KG1 (cell line): ENCODE data around the gene POLR2E.
"Not testable (repeated sequence)": the region's sequence is repeated elsewhere in the genome, so short reads cannot be mapped to it uniquely, and the experiment has no call there.

Experiments
- DNase-seq: peaks from one replicate; lab custom pipeline; 2025; lab: John Stamatoyannopoulos, UW

POLR2E gene

DNA sequence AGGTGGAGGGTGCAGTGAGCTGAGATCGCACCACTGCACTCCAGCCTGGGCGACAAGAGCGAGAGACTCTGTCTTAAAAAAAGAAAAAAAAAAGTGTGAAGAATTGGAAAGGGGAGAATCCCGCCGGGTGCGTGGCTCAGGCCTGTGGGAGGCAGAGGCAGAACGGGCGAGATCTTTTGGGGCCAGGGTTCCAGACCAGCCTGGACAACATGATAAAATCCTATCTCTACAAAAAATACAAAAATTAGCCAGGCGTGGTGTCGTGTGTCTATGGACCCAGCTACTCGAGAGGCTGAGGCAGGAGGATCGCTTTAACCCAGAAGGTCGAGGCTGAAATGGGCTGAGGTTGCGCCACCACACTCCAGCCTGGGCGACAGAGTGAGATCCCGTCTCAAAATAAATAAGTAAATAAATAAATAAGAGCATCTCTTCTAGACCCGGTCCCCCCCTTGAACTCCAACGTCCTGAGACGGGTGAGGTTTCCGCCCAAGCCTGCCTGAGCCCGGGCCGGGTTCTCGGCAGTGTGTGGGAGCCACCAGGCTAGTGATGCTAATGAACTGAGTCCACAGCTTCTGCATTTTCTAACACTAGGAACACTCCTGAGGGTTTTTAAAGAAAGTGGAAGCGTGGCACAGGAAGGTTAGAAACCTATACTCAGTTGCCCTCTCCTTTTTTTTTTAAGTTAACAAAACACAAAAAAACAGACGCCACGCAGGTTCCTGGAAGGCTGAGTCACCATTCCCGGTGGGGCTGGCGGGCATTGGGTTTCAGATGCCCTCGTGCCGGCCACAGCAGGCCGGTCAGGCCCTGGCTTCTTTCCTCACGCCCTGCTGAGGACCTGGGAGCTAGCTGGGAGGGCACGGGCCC lies 30.7 kb upstream of the POLR2E start:
- no peak for DNase-seq

DNA sequence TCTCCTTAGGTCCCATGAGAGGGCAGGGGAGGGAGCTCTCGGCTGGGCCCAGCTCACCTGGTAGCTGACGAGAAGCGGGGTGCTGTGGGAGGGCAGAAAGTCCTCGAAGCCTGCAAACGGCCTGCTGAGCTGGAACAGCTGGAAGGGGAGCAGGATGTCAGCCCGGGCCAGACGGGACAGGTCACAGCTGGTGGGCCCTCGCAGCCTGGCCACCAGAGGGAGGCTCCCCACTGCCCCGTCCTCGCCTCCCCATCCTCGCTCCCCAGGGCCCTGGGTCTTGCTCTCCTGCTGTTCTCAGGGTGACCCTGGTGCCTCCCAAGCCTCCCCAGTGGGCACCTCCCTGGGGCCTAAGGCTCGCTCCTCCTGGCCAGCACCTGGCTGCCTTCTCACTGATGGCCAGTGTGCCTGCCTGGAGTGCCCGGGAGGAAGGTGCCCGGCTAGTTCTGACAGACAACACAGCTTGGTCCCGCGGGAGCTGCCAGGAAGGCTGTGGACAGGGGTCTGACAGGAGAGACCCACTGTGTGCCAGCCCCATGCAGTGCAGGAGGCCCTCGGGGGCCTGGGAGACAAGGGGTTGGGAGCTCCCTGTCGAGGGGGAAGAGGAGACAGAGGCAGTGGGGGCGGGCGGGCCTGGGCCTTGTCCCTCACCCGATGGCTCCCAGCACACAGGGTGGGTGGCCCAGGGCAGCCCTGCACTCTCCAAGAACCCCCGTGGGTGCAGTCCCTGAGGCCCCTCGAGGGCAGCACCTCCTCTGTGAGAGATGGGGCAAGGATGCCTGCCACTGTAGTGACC lies 28.9 kb upstream of the POLR2E start:
- no peak for DNase-seq

DNA sequence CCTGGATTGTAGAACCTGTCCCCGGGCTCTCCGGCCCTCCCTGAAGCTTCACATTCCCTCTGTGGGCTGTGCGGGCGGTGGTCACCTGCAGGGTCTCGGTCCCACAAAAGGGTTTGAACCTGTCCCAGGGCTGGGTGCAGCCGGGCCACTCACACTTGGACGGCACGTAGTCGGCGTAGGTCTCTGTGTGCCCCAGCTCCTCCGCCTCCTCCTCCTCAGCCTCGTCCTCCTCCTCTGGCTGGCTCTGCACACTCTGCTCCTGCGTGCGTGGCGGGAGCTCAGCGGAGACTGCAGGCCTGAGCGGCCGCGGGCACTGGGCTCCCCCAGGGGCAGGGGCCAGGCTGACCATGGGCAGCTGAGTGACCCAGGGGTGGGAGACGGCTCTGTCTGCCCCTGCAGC lies 28.2 kb upstream of the POLR2E start:
- no peak for DNase-seq

DNA sequence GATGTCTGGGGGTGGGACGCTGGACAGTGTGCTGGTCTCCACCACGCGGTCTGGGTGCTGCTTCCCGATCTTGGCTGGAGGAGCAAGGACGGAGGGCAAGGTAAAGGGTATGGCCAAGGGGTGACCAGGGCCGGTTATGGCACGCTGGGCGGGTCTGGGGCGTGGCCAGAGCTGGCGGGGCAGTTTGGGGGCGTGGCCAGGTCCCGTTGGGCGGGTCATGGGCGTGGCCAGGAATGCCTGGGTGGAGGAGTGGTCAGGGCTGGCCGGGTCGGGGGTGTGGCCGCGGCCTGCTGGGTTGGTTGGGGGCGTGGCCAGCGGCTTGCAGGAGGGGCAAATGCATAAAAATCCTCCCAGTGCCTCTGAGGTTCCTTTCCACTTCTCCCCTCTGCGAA lies 27.8 kb upstream of the POLR2E start:
- DNase-seq: no peak

DNA sequence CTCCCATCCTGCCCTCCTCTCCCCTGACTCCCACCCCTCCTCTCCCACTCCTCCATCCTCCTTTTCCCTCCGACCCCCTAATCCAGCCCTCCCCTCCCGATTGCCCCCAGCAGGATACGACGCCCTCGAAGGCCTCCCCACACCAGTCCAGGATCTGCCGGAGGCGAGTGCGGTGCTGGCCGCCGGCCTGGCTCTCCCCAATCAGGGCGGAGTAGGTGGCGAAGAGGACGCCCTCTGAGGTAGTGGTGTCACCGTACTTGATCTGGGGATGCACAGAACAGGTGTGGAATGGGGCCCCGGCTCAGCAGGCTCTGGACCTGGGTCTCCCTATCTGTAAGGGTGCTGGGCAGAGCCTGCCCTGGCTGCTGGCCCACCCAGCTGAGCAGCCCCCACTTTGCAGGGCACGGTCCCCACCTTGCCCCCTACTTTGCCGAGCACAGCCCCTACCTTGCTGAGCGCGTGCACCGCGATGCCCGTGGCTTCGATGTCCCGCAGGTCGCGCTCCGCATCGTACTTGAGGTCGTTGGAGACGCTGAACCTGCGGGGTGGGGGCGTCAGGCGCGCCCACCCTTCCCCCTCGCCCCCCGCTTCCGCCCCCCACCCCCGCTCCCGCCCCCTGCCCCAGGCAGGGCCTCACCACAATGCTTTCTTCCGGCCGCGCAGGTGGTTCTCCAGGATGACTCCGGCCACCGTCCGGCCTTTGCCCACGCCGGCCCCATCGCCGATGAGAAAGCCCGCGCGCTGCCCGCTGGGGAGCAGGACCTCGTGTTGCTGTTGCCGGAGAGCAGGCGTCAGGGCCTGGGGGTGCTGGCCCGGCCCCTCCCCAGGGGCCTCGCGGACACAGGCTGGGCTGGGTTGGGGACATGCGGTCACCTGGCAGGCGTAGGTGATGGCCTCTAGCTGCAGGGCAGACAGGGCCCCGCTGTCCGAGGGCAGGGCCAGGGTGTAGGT lies 27.1 kb upstream of the POLR2E start:
- no peak for DNase-seq

DNA sequence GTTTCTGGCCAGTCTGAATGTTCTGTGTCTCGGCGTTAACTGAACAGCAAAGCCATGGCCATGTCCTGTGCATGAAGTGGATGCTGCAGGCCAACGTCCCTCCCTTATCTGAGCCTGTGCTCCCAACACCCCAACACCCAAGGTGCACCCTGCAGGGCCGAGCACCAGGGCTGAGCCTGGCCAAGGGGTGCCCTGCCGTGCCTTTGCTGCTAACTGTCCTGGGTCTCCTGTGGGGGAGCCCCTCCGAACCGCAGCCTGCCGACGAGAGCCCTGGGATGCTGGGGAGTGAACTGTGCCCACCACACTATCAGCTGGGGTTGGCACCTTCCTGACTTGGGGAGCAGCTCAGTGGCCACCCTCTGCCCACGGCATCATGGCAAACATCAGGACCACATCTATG lies 26.2 kb upstream of the POLR2E start:
- no peak for DNase-seq

DNA sequence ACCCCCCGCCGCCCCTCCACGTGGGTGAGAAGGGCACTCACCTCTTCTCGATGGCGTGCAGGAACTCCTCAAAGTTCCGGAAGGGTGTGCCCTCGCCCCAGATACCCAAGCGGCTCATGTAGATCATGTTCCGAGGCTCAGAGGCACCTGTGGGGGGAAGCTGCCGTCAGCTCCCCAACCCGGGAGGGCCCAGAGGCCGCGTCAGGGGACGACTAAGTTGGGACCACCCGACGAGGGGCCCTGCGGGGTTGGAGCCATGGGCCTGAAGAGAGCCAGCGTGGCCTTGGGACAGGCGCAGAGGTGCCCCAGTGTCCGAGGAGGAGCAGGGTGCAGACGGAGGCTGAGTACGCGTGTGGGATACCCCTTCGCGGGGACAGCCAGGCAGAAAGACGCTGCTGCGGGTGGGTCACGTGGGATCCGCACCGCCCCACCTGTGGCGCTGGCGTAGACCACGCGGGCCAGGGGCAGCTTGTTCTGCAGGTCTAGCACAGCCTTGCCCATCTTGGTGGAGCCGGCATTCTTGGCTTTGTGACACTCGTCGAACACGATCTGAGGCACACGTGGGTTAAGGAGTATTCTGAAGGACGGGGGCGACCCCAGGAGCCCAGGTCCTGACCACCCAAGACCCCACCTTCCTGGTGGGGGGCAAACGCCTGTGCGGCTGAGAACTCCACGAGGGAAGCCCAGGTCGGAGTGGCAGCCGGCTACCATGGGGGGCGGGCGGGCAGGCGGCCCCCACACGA lies 24.5 kb upstream of the POLR2E start:
- DNase-seq: no peak

DNA sequence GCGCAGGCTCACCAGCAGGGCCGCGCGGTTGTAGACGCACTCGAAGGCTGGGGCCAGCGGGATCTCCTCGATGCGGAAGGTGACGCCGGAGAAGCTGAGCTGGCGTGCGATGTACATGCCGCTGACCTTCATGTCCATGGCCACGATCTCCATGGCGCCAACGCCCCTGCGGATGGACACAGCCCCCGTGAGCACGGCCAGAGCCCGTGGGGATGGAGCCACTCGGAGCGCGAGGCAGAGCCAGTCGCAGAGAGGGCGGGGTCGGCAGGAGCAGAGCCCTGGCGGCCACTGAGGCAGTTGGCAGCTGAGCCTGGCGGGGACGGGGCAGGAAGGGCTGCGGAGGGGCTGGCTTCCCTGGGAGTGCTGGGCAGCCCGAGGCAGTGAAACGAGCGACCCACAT lies 23.8 kb upstream of the POLR2E start:
- DNase-seq: no peak

DNA sequence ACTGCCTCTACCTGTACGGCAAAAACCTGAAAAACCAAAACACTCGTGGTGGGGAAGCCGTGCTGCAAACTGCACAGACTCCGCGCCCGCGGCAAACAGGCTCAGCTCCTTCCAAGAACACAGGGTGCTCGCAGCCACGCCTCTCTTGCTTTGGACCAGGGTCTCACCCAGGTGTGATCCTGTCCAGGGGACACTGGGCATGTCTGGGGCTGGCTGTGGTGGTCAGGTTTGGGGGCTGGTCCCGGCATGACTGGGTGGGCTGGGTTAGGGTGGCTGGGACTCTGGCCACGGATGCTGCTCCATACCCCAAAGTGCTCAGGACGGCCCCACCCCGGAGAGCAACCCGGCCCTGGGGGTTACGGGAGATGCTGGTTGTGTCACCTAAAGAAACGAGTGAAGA lies 22.5 kb upstream of the POLR2E start:
- DNase-seq: no peak

DNA sequence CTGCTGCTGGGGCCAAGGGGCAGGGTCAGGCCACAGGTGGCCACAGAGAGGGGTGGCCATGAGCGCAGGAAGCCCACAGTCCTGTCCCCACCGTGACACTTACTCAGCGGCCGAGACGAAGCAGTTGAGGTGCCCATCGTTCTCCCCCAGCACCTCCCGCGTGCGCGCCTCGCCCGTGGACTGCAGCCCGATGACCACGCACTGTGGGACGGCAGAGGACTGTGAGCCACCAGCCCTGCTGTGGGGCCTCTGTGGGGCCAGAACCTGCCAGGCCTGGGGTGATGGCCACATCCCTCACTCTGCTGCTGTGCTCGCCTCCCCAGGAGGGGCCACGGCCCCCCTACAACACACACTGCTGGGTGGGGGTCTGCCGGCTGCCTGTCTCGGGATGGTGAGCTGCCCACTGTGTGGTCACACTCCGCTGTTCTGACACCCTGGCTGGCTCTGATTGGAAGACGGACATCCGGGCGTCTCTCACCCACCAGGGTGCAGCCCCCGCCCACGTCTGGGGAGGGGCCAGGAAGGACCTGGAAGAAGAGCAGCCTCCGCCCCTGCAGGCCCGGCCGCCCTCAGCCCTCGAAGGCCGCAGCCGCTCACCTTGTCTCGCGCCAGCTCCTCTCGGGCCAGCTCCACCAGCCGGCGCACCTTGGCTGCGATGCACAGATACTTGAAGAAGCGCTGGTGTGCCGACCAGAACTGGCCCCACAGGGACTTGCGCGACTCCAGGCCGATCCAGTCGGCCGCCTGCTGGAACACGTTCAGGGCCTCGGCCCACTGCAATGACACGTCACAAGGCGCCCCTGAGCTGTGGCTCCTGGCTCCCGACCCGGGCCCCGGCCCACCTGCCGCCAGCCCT lies 21.8 kb upstream of the POLR2E start:
- DNase-seq: no peak

DNA sequence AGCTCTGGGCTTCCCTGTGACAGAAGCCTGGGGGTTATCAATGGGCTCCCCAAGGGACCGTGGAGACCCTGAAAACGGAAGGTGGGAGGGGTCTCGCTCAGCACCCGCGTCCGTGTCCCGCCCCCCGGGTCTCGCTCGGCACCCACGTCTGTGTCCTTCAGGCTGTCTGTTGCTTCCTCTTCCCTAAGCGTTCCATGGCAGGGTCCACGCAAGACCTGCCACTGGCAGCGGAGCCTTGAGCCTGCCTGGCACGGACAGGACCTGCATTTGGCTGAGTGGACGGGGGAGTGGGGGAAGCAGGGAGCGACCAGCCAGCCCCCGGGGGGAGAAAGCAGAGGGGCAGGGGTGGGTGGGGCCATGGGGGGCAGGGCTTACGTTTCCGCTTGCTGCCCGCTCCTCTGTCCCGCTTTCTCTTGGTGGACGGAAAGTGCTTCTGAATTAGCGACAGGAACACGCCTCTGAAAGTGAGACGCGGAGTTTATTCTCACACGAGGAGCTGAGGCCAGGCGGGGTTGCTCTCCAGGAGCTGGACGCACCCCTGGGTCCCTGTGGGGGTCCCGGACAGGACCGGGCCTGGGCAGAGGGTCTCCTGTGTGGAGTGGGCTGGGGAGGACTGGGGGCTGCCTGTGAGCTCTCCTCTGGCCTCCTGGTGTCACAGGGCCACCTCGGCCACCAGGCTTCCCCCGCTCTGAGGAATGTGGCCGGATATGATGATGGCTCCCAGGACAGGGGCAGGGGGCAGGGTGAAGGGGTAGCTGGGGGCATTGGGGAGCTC lies 20.7 kb upstream of the POLR2E start:
- no peak for DNase-seq

DNA sequence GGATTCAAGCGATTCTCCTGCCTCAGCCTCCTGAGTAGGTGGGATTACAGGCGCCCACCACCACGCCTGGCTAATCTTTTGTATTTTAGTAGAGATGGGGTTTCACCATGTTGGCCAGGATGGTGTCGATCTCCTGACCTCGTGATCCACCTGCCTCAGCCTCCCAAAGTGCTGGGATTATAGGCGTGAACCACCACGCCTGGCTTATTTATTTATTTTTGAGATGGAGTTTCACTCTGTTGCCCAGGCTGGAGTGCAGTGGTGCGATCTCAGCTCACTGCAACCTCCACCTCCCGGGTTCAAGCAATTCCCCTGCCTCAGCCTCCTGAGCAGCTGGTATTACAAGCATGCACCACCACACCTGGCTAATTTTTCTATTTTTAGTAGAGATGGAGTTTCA lies 19.6 kb upstream of the POLR2E start:
- DNase-seq: not testable (repeated sequence)

DNA sequence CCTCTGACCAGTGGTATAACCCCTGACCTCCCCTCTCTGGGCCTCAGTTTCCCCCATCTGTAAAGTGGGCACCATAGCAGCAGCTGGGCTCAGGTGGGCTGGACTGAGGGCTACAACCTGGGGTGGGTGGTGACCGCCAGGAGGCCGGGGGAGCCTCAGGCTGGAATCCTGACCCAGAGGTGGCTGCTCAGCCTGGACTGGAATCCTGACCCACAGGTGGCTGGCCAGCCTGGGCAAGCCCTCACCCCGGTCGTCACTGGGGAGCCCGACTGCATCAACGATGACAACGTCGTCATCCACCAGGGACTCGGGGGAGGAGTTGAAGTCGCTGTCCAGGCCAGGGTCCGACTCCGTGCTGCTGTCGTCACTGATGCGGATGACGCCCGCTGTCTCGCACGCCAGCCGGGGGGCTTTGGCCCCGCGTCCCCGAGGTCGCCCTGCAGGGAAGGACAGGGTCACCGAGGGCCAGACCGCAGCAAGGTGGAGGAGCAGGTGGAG lies 18.9 kb upstream of the POLR2E start:
- no peak for DNase-seq

DNA sequence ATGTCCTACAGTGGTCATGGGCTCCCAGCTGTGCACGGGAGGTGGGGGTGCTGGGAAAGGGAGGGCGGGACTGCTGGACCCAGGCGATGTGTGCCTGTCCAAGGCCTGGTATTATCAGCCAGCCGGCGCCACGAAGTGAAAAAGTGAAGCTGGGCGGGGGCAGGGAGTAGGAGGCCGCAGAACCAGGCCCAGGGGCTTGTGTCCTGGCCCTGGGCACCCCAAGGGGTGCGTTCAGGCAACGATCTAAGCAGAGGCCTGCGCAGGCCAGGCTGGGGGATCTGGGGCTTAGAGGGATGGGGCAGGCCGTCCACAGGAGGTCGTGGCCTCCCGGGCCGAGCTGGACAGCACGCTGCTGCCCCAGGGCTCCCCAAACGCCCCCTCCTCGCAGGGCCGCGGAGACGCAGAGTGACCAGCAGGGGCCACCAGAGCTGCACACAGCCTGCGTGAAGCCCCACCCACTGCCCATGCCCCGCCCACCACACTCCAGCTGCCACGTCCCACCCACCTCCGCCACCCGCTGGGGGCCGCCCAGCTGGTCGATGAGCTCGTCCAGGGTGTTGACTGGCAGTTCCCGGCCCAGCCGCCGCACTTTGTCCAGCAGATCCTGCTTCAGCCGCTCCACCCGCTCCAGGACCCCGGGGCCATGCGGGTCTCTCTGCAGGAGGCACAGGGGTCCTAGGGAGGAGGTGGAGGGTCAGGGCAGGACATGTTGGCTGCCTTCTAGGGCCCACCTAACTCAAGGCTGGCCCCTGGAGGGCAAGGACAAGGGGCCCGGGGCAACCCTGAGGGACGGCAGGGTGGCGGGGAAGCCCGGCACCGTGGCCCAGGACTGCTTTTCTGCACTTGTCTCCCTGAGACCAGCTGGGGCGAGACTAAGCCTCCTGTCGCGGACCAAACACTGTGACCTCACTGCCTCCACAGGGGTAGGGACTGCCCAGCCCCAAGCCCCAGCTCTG lies 18.1 kb upstream of the POLR2E start:
- DNase-seq: no peak

DNA sequence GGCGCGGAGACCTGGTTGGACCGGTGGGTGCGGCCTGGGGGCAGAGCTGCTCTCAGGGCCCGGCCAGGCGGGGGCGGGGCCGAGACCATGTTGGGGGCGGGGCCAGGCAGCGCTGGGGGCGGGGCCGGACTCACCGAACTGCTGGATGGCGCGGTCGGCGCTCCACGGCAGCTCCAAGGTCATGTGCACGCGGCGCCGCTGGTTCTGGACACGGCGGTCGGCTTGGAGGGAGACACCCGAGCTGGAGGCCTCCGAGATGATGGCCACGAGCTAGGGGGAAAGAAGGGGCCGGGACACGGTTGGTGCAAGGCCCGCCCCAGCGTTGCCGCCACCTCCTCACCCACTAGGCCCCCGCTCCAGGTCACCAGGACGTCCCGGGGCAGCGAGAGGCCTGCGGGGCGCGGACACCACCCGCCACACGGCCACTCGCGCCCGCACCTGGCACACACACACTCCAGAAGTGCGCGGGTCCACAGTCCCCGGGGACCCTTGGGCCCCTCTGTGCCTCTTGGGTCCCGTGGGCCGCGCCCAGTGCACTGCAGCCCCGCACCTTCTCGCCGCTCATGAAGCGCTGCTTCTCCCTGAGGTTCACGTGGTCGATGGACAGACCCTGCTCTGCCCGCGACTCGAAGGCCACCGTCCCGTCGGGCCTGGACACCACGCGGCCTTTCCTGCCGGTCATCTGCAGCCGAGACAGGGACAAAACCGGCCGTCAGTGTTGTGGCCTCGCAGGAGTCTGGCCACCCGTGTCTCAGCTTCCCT lies 17.3 kb upstream of the POLR2E start:
- DNase-seq: no peak

DNA sequence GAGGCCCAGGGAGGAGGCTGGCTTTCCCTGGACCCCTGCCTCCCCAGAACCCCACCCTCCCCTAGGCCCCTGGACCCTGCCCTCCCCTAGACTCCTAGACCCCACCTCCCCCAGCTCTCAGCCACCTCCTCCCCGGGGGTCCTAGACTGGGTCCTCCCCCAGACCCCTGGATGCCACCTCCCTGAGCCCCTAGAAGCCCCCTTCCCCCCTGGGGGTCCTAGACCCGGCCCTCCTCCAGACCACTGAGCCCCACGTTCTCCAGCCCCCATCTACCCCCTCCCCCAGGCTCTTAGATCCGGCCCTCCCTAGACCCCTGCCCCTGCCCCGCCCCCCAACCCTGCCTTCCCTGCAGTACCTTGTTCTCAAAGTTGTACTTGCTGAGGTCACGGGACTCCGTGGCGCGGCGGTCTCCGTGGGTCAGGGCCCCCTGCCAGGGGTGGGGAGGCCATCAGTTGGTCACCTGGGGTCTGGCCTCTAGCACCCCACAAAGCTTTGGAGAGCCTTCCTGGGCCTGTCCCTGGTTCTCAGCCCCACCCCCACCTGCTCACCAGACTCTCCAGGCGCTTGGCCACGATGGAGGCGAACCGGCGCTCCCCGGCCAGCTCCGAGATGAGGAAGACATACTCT lies 16.6 kb upstream of the POLR2E start:
- no peak for DNase-seq
